Chondrocyte (in vitro differentiated cells): ENCODE measurements around the gene ZNF154. TPM values are rescaled to one million over a fixed set of nuclear protein-coding genes. Genes with fewer than 3 reads are reported as not detected.

Experiments used
- DNase-seq: peaks from one replicate; pipeline ENCODE4 v3.0.0; 2021; ENCODE audit warnings: mixed read lengths, low spot score
- H3K27ac Mint-ChIP-seq: one replicate; pipeline ENCODE4 v1.8.0; 2021; ENCODE audit warnings: mild to moderate bottlenecking, moderate library complexity, mixed read lengths; ENCODE audit not compliant: unreplicated experiment
- H3K27me3 Mint-ChIP-seq: 2 replicates; pipeline ENCODE4 v1.8.0; 2021; ENCODE audit warnings: low read depth, mixed read lengths
- H3K36me3 Mint-ChIP-seq: 2 replicates; pipeline ENCODE4 v1.8.0; 2021; ENCODE audit warnings: low read depth, mixed read lengths
- H3K4me1 Mint-ChIP-seq: 2 replicates; pipeline ENCODE4 v1.8.0; 2021; ENCODE audit warnings: low read depth, mild to moderate bottlenecking, mixed read lengths
- H3K4me3 Mint-ChIP-seq: one replicate; pipeline ENCODE4 v1.8.0; 2021; ENCODE audit warnings: mild to moderate bottlenecking, moderate library complexity, mixed read lengths; ENCODE audit not compliant: unreplicated experiment
- H3K9me3 Mint-ChIP-seq: 2 replicates; pipeline ENCODE4 v1.8.0; 2021; ENCODE audit warnings: low read depth, mixed read lengths
- total RNA-seq: library from RNA; stranded (reverse); gene quantifications from 3 replicates; pipeline ENCODE4 v1.2.1, GENCODE V29; 2021
- TF ChIP-seq, protein P1 (sequence below): fragments of 200-600 bp; sonication (generic); IDR thresholded peaks from 2 replicates; pipeline ENCODE4 v1.5.0; 2021; ENCODE audit warnings: antibody characterized with exemption, mild to moderate bottlenecking, moderate library complexity

The ZNF154 gene
- total RNA-seq, 1 donor from 2014 or later, result 15.7 TPM

DNA sequence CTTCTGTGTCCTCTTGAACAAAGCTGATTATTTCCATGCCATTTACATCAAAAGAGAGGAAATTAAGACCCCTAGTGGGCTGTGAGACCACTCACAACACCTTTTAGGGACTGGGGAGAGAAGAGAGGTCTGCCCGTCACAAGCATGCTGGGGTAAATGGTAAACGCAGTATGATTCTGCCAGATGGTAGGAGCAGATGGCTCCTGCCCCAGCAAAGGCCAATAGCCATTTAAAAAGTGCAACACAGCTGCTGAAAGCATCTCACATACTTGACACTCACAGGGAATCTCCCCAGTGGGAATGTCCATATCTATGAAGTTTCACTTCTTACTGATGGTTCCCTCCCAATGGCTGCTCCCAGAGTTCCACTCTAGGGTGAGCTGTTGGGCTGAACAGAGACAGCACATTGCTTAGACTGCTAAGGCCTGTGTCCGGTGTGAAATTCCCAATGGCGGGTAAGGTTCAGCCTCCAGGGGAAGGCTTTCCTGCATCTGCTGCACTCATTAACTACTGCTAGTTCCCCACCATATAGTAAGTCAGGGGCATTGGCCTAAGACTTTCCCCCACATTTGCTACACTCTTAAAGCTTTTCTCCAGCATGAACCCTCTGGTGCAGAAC lies 11.0 kb upstream of the ZNF154 start:
- Mint-ChIP-seq H3K9me3 (peaks cover 62% of the 10 kb centered on the region), H3K4me3 (no peak overlapping the region), H3K27me3 (no peaks in the 10 kb centered on the region), H3K27ac (no peak overlapping the region), H3K36me3 (peaks cover 64% of the 10 kb centered on the region), H3K4me1 (peaks cover 3% of the 10 kb centered on the region)
- DNase-seq, result no peak
- TF ChIP-seq, protein P1, sequence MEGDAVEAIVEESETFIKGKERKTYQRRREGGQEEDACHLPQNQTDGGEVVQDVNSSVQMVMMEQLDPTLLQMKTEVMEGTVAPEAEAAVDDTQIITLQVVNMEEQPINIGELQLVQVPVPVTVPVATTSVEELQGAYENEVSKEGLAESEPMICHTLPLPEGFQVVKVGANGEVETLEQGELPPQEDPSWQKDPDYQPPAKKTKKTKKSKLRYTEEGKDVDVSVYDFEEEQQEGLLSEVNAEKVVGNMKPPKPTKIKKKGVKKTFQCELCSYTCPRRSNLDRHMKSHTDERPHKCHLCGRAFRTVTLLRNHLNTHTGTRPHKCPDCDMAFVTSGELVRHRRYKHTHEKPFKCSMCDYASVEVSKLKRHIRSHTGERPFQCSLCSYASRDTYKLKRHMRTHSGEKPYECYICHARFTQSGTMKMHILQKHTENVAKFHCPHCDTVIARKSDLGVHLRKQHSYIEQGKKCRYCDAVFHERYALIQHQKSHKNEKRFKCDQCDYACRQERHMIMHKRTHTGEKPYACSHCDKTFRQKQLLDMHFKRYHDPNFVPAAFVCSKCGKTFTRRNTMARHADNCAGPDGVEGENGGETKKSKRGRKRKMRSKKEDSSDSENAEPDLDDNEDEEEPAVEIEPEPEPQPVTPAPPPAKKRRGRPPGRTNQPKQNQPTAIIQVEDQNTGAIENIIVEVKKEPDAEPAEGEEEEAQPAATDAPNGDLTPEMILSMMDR, result no peak

DNA sequence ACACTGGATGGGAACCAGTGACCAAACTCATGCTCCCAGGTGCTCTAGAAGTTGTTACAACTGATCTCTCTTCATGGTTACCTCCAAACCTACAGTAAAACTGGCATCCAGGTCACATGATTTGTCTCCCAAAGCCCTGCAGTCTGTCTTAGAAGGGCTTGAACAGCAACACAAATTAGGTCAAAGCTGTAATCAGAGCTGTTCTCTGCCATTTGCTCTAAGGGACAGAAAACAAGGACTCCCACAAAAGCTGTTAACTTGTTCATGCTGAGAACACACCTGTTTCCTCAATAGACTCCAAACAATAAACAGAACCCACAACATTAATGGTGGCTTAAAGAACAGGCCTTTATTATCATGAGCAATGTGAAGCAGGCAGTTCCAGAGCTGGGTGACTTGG lies 10.4 kb upstream of the ZNF154 start:
- peaks cover 63% of the 10 kb centered on the region for H3K9me3 Mint-ChIP-seq
- DNase-seq, result no peak

DNA sequence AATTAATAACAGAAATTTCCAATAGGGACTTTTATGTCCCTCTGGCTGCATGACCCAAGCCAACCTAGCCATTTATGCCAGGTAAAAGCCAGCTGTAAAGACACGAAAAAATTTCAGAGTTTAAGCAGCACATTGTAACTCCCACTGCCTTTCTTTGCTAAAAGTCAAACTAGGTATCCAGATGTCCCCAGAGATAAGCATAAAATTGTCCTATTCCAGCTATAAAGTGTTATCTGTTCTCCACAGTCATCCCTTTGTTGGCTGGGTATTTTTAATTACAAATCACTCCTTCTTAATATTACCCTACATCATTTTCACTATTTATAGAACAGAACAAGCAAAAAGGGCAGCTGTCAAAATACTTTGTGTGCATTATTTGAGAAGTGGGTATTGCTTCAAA lies 3.2 kb upstream of the ZNF154 start:
- no peak for DNase-seq
- Mint-ChIP-seq H3K9me3 (peaks cover 30% of the 10 kb centered on the region), H3K36me3 (peaks cover 23% of the 10 kb centered on the region), H3K4me3 (no peak overlapping the region), H3K27me3 (no peaks in the 10 kb centered on the region), H3K4me1 (peaks cover 26% of the 10 kb centered on the region), H3K27ac (no peak overlapping the region)
- TF ChIP-seq, protein P1, result no peak

More for the DNA sequence above, 10.4 kb upstream of the ZNF154 start:
- Mint-ChIP-seq H3K27ac (no peak overlapping the region), H3K4me3 (no peak overlapping the region), H3K36me3 (peaks cover 64% of the 10 kb centered on the region), H3K27me3 (no peaks in the 10 kb centered on the region), H3K4me1 (no peaks in the 10 kb centered on the region)
- TF ChIP-seq, protein P1, result no peak

DNA sequence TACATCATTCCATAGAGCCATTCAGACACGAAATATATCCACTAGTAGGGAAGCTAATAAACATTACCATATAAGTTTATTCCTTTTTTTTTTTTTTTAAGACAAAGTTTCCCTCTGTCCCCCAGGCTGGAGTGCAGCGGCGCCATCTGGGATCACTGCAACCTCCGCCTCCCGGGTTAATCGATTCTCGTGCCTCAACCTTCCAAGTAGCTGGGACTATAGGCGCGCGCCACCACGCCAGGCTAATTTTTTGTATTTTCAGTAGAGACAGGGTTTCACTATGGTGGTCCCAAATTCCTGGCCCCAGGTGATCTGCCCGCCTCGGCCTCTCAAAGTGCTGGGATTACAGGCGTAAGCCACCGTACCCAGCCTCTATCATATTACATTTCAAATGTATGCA lies 612 bp upstream of the ZNF154 start:
- Mint-ChIP-seq H3K4me3 (peak overlapping the region; percentile 87), H3K27me3 (no peaks in the 10 kb centered on the region), H3K4me1 (peaks cover 40% of the 10 kb centered on the region), H3K36me3 (peaks cover 24% of the 10 kb centered on the region), H3K27ac (peak overlapping the region; percentile 93), H3K9me3 (peaks cover 21% of the 10 kb centered on the region)
- no peak for DNase-seq
- TF ChIP-seq, protein P1, result no peak

DNA sequence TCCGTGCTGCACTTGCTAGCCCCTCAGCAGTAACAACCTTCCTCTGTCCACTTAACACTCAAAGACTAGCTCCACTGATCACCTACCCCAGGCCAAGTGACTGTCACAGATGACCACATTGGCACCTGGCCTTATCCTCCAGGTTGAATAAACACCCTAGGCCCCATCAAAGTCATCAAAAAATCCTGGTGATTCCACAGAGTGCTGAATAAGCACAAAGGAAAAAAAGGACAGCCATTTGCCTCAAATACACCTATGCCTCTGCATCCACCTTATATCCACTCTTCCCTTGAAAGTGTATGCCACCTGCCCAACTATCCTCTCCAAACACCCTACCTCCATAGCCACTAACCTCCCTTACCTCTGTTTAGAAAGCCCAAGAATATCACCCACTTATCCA lies 2.7 kb downstream of the ZNF154 start:
- H3K4me1 Mint-ChIP-seq, result peaks cover 40% of the 10 kb centered on the region
- H3K27ac Mint-ChIP-seq, result no peak overlapping the region

More for the DNA sequence above, 2.7 kb downstream of the ZNF154 start:
- TF ChIP-seq, protein P1, result no peak
- DNase-seq, result no peak
- Mint-ChIP-seq H3K4me3 (no peak overlapping the region), H3K36me3 (peaks cover 45% of the 10 kb centered on the region), H3K27me3 (no peaks in the 10 kb centered on the region), H3K9me3 (peaks cover 34% of the 10 kb centered on the region)
